Fibroblast of peridontal ligament (primary cell): ENCODE data around the gene BCCIP.
A peak's percentile ranks its signal among the peaks of the same experiment; 100 is the strongest.

Experiments
- DNase-seq: peaks from one replicate; pipeline ENCODE4 v3.0.0-alpha.2; 2010; ENCODE audit errors: extremely low read depth

BCCIP gene

GRCh38 chr10:125797994-125798662, 25.2 kb upstream of the BCCIP start:
- no peak for DNase-seq

- DNase-seq: no peak
These were observed 23.7 kb upstream of the BCCIP start for GRCh38 chr10:125799451-125800182.

- DNase-seq: no peak
These were observed 21.8 kb upstream of the BCCIP start for GRCh38 chr10:125801574-125801973.

- no peak for DNase-seq
These were observed 21.2 kb upstream of the BCCIP start for GRCh38 chr10:125802131-125802530.

GRCh38 chr10:125802739-125803138, 20.6 kb upstream of the BCCIP start:
- no peak for DNase-seq

- DNase-seq: no peak
These were observed 15.3 kb upstream of the BCCIP start for GRCh38 chr10:125808047-125808446.

- peak; percentile 58 for DNase-seq
These were observed 12.1 kb upstream of the BCCIP start for GRCh38 chr10:125811251-125811650.

GRCh38 chr10:125812128-125812750, 11.1 kb upstream of the BCCIP start:
- DNase-seq: peak; percentile 69

- no peak for DNase-seq
These were observed 7.6 kb upstream of the BCCIP start for GRCh38 chr10:125815764-125816163.

- DNase-seq: no peak
These were observed 6.8 kb upstream of the BCCIP start for GRCh38 chr10:125816548-125816947.

GRCh38 chr10:125817337-125817946, 5.9 kb upstream of the BCCIP start:
- no peak for DNase-seq

GRCh38 chr10:125820701-125821100, 2.6 kb upstream of the BCCIP start:
- DNase-seq: no peak

- DNase-seq: no peak
These were observed 411 bp downstream of the BCCIP start for GRCh38 chr10:125823663-125824251.

- peak; percentile 8 for DNase-seq
These were observed 1.4 kb downstream of the BCCIP start for GRCh38 chr10:125824736-125825135.

GRCh38 chr10:125827133-125827532, 3.8 kb downstream of the BCCIP start:
- no peak for DNase-seq

- DNase-seq: no peak
These were observed 5.0 kb downstream of the BCCIP start for GRCh38 chr10:125828311-125828710.

- no peak for DNase-seq
These were observed 13.4 kb downstream of the BCCIP start for GRCh38 chr10:125836746-125837145.

- no peak for DNase-seq
These were observed 15.6 kb downstream of the BCCIP start for GRCh38 chr10:125838802-125839575.

- DNase-seq: no peak
These were observed 17.1 kb downstream of the BCCIP start for GRCh38 chr10:125840406-125840805.

GRCh38 chr10:125840955-125841354, 17.6 kb downstream of the BCCIP start:
- DNase-seq: peak; percentile 17

- DNase-seq: no peak
These were observed 20.4 kb downstream of the BCCIP start for GRCh38 chr10:125843603-125844329.
